Erythroblast (primary cell): ENCODE data around the gene TNFRSF19.

Experiments used
- DNase-seq, 2 experiments: peaks; one replicate each; lab custom pipeline; 2025; lab: John Stamatoyannopoulos, UW
- GATA1 ChIP-seq: IDR thresholded peaks from 2 replicates; pipeline ENCODE4 v1.6.1; 2011; ENCODE audit warnings: low read depth, mild to moderate bottlenecking, control low read depth, low read length, moderate library complexity
- POLR2A ChIP-seq: IDR thresholded peaks from 2 replicates; pipeline ENCODE4 v1.6.1; 2011; ENCODE audit warnings: mild to moderate bottlenecking, low read length

The TNFRSF19 gene

GRCh38 chr13:23695196-23695595, 125.0 kb downstream of the TNFRSF19 start:
- no peak for TF ChIP-seq GATA1
- TF ChIP-seq POLR2A, result no peak
- DNase-seq, result no peak

- peak; percentile 55 to 67 for DNase-seq
Measured at GRCh38 chr13:23695711-23696464, 125.7 kb downstream of the TNFRSF19 start.

GRCh38 chr13:23696610-23697009, 126.4 kb downstream of the TNFRSF19 start:
- TF ChIP-seq GATA1 (no peak), POLR2A (no peak)
- DNase-seq, result no peak

More at GRCh38 chr13:23695711-23696464, 125.7 kb downstream of the TNFRSF19 start:
- TF ChIP-seq GATA1, result no peak
- no peak for TF ChIP-seq POLR2A

DNA sequence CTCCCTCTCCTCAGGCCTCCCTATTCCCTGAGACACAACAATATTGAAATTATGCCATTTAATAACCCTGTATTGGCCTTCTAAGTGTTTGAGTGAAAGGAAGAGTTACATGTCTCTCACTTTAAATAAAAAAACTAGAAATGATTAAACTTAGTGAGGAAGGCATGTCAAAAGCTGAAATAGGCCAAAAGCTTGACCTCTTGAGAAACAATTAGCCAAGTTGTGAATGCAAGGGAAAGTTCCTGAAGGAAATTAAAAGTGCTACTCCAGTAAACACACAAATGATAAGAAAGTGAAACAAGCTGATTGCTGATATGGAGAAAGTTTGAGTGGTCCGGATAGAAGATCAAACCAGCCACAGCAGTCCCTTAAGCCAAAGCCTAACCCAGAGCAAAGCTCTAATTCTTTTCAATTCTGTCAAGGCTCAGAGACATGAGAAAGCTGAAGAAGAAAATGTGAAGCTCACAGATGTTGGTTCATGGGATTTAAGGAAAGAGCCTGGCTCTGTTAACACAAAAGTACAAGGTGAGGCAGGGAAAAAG, 127.6 kb downstream of the TNFRSF19 start:
- TF ChIP-seq GATA1, result no peak
- TF ChIP-seq POLR2A, result no peak
- no peak for DNase-seq

GRCh38 chr13:23699271-23699670, 129.1 kb downstream of the TNFRSF19 start:
- no peak for DNase-seq
- TF ChIP-seq GATA1 (no peak), POLR2A (no peak)

- TF ChIP-seq POLR2A (no peak), GATA1 (no peak)
Measured at GRCh38 chr13:23701186-23701585, 131.0 kb downstream of the TNFRSF19 start.

DNA sequence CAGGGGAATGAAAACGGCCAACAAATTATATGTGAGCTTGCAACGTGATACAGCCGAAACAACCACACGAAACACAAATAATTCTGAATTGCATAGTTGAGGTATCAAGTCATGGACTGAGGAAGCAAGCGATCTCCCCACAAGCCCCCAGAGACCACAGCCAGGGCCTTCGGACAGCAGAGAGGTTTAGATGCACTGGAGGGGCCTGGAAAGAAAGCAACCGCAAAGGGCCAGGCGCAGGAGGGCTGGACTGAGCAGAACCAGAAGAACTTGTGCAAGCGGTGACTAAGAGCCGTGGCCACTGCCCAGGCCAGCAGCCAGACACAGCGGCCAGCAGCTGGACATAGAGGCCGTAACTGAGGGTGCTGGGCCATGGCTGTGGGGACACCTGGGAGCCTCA, 131.4 kb downstream of the TNFRSF19 start:
- DNase-seq, result no peak
- TF ChIP-seq GATA1 (no peak), POLR2A (no peak)

More at GRCh38 chr13:23701186-23701585, 131.0 kb downstream of the TNFRSF19 start:
- no peak for DNase-seq

- no peak for TF ChIP-seq POLR2A
- no peak for TF ChIP-seq GATA1
- no peak for DNase-seq
Measured at GRCh38 chr13:23703246-23703860, 133.1 kb downstream of the TNFRSF19 start.

DNA sequence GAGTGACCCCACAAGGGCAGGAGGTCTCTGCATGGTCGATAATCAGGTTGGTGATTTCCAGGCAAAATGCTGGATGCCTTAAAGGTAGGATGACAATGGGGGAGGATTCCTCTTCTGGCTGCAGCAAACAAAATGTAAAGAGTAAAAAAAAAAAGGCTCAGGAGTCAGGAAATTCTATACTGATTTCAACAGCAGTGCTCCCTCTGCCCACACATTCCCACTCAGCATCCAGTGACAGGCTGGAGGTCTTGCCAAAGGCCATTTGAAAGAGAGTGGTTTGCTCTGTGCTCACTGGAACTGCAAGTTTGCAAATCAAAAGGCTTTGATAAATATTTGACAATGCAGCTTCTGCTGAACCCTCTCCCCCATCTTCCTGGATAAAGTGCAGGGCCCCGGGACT, 135.4 kb downstream of the TNFRSF19 start:
- no peak for TF ChIP-seq GATA1
- TF ChIP-seq POLR2A, result no peak
- DNase-seq, result no peak

DNA sequence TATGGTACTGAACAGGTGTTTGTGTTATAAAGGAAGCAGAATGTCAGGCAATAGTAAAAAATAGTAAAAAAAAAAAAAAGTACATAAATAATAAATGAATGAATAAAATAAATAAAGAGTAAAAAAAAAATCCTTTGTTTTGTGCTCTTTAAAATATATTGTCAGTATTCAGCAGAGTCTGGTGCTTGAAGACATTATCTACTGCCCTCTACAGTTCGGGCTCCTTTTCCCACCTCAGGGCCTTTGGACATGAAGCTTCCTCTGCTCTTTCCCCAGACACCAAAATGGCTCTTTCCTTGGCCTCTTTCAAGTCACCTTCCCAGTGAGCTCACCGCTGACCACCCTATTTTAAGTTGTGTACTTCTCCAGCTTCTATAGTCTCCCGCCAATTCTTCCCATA, 137.5 kb downstream of the TNFRSF19 start:
- TF ChIP-seq GATA1 (no peak), POLR2A (no peak)
- DNase-seq, result peak; percentile 47 to 50

DNA sequence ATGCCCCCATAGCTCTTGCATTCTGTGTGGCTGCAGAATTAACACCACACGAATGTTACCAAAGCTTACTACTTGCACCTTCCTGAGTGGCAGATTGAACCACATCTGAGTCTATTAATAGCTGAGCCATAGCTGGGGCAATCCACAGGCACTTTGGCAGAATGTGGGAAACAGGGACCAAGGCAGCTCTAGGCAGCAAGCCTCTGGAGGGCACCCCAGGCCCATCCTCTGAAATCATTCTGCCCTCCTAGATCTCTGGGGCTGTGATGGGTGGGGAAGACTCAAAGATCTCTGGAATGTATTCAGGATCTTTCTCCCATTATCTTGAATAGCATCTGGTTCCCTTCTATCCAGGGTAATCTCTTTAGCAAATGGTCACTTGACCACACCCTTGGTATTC, 139.3 kb downstream of the TNFRSF19 start:
- no peak for TF ChIP-seq POLR2A
- TF ChIP-seq GATA1, result no peak
- peak; percentile 14 to 34 for DNase-seq

DNA sequence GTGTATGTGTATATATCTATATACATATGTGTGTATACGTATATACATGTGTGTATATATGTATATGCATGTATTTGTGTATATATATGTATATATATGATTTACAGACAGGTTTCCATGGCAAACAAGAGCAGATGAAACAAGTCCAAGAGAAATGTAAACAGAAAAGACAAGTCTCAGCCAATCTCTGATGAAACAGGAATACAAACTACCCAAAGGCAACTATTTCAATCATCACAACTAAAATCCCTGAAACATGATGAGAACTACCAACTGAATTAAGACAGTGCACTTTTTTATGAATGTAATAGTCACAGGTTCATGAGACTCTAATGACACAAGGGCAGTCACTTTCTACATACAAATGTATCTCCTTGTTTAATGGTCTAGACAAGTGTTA, 140.2 kb downstream of the TNFRSF19 start:
- TF ChIP-seq GATA1 (no peak), POLR2A (no peak)
- DNase-seq, result no peak

DNA sequence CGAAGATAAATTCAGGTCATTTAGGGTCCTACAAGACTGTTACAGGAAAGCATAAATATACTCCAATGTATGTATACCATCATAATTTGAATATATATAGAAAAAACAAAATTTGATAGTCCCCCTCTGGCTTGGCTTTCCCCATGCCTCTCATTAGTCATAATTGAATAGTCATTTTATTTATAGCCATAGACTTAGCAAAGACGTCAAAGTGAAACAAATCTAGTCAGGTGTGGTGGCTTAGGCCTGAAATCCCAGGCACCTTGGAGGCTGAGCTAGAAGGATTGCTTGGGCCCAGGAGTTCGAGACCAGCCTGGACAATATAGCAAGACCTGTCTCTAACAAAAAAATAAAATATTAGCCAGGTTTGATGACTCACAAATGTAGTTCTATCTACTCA, 141.1 kb downstream of the TNFRSF19 start:
- TF ChIP-seq POLR2A (no peak), GATA1 (no peak)
- DNase-seq, result no peak

DNA sequence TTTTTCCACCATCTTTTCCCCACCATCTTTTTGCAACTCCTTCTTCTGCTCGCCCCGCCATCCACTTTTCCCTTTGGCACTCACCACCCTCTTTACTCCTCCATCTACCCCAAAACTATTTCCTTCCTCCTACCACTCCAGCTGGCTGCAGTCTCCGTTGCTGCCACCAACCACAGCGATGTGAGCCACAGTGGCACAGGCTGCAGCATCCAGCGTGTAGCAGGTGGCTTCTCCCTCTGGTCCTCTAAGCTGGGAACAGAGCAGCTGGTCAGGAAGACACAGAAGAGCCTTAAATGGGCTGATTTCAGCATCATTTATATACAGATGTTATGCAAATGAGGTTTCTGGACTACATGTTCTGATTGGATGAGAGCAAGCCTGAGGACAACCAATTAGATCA, 144.5 kb downstream of the TNFRSF19 start:
- DNase-seq, result no peak

More for the DNA sequence above, 144.5 kb downstream of the TNFRSF19 start:
- TF ChIP-seq GATA1 (no peak), POLR2A (no peak)
